Testis (tissue), 3 donors: ENCODE data around the gene IFNL1. TPM values are rescaled to one million over a fixed set of nuclear protein-coding genes. Genes with fewer than 3 reads are reported as not detected.

ENCODE experiments used
- DNase-seq: peaks from one replicate; pipeline ENCODE4 v3.0.0-alpha.2; 2019
- H3K27ac ChIP-seq, 2 donors: fragments of 200-600 bp; sonication (generic); one replicate each; pipeline ENCODE4 v1.5.1; 2019
- H3K27me3 ChIP-seq: fragments of 200-600 bp; sonication (generic); one replicate; pipeline ENCODE4 v1.5.1; 2019
- H3K36me3 ChIP-seq: fragments of 200-600 bp; sonication (generic); one replicate; pipeline ENCODE4 v1.5.1; 2017; ENCODE audit warnings: low read depth; ENCODE audit errors: missing control alignments
- H3K4me1 ChIP-seq: fragments of 200-600 bp; sonication (generic); one replicate; pipeline ENCODE4 v1.5.1; 2019
- H3K4me3 ChIP-seq, 2 donors: fragments of 200-600 bp; sonication (generic); one replicate each; pipeline ENCODE4 v1.5.1; 2017 to 2019
- H3K9me3 ChIP-seq: fragments of 200-600 bp; sonication (generic); one replicate; pipeline ENCODE4 v1.5.1; 2017
- POLR2A ChIP-seq: fragments of 450-650 bp; IDR thresholded peaks from one replicate; pipeline ENCODE4 v1.6.1; 2017; ENCODE audit warnings: antibody characterized with exemption, mild to moderate bottlenecking, moderate library complexity
- WGBS, 2 donors: methylation state at CpG; one replicate each; pipeline ENCODE4 v1.1.5; 2018; 5-methylcytosine and 5-hydroxymethylcytosine counted together
- intact Hi-C: fragments of 100-400 bp; cut with DNase I; formaldehyde crosslinking; loops from one replicate; pipeline ENCODE4 v1.15.1; 2023; ENCODE audit warnings: low total_unique reads
- polyA plus RNA-seq: library from polyadenylated mRNA; stranded (reverse); fragments of 350-450 nt; fragmentation: Illumina TruSeq; extraction: RNeasy Lipid Tissue Mini Kit (QIAGEN cat#74804); gene quantifications from one replicate; pipeline ENCODE4 v1.2.3, GENCODE V29; 2014; ENCODE audit warnings: low read depth, low replicate concordance; ENCODE audit not compliant: insufficient read depth
- total RNA-seq, 2 donors: library from RNA; depleted of rRNA; stranded (reverse); fragments of >200 nt; gene quantifications; one replicate each; pipeline ENCODE4 v1.2.3, GENCODE V29; 2016
- TF ChIP-seq, protein P1 (sequence below), 3 experiments: fragments of 450-650 bp in 2 of 3; fragments of 200-600 bp in 1 of 3; sonication (generic) in 1 of 3; IDR thresholded peaks; one replicate each; pipeline ENCODE4 v1.5.1; 2016 to 2019; ENCODE audit warnings: antibody characterized with exemption in 3 of 3, mild to moderate bottlenecking in 2 of 3, moderate library complexity in 1 of 3

Gene IFNL1
- total and polyA plus RNA-seq, 3 donors from 2014 or later = not detected

DNA sequence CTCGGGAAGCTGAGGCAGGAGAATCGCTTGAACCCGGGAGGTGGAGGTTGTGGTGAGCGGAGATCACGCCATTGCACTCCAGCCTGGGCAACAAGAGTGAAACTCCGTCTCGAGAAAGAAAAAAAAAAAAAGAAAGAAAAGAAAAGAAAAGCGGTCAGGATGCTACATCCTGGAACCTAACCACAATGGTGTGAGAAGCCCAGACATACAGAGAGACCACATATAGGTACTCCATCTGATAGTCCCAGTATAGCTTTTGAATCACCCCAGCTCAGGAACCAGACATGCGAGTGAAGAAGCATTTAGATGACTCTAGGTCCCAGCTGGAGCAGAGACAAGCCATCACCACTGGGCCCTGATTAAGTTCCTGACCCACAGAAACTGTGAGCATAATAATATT lies 3.2 kb downstream of the IFNL1 start:
- no peak overlapping the region for H3K4me3 ChIP-seq
- no peaks in the 10 kb centered on the region for H3K4me1 ChIP-seq
- intact Hi-C loops = no loop called here
- no peak for DNase-seq
- TF ChIP-seq, protein P1, sequence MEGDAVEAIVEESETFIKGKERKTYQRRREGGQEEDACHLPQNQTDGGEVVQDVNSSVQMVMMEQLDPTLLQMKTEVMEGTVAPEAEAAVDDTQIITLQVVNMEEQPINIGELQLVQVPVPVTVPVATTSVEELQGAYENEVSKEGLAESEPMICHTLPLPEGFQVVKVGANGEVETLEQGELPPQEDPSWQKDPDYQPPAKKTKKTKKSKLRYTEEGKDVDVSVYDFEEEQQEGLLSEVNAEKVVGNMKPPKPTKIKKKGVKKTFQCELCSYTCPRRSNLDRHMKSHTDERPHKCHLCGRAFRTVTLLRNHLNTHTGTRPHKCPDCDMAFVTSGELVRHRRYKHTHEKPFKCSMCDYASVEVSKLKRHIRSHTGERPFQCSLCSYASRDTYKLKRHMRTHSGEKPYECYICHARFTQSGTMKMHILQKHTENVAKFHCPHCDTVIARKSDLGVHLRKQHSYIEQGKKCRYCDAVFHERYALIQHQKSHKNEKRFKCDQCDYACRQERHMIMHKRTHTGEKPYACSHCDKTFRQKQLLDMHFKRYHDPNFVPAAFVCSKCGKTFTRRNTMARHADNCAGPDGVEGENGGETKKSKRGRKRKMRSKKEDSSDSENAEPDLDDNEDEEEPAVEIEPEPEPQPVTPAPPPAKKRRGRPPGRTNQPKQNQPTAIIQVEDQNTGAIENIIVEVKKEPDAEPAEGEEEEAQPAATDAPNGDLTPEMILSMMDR (IDR thresholded peaks at IDR 0.05) = no peak
- H3K27me3 ChIP-seq = no peaks in the 10 kb centered on the region
- WGBS, 2 donors = 90 to 93% methylated on average over 9 of the region's 9 CpGs
- no peaks in the 10 kb centered on the region for H3K9me3 ChIP-seq
- no peak overlapping the region for H3K27ac ChIP-seq
- H3K36me3 ChIP-seq = no peaks in the 10 kb centered on the region

DNA sequence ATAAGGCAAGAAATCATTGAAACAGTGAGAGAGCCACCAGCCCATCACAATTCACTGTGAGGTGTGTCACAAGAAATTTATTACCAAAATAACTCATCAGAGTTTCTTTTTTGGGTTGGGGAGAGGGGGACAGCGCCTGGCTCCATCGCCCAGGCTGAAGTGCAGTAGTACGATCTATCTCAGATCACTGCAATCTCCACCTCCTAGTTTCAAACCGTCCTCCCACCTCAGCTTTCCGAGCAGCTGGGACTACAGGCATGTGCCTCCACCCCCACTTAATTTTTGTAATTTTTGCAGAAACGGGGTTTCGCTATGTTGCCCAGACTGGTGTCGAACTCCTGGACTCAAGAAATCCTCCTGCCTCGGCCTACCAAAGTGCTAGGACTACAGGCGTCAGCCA lies 3.6 kb downstream of the IFNL1 start:
- DNase-seq = no peak
- no peak overlapping the region for H3K27ac ChIP-seq
- intact Hi-C loops = no loop called here
- TF ChIP-seq, protein P1 (IDR thresholded peaks at IDR 0.05) = no peak
- TF ChIP-seq POLR2A = no peak
- 74 to 83% methylated on average over 10 of the region's 10 CpGs for WGBS, 2 donors
- no peaks in the 10 kb centered on the region for H3K4me1 ChIP-seq
- H3K4me3 ChIP-seq = no peak overlapping the region
- H3K9me3 ChIP-seq = no peaks in the 10 kb centered on the region
- H3K36me3 ChIP-seq = no peaks in the 10 kb centered on the region
- no peaks in the 10 kb centered on the region for H3K27me3 ChIP-seq

DNA sequence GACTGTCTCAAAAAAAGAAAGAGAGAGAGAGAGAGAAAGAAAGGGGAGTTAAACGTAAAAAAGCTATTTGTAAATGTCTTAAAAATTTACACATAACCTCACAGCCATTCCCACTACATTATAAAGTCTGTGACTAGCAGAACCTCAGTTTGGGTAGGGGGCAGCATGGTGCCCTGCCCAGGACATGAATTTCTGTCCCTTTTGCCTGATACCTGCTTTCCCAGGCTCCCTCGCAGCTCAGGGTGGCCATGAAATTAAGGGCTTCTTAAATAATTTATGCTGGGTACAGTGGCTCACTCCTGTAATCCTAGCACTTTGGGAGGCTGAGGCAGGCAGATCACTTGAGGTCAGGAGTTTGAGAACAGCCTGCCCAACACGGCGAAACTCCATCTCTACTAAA lies 4.8 kb downstream of the IFNL1 start:
- WGBS, 2 donors = 80 to 88% methylated on average over 4 of the region's 4 CpGs
- H3K36me3 ChIP-seq = no peaks in the 10 kb centered on the region
- TF ChIP-seq, protein P1 (IDR thresholded peaks at IDR 0.05) = no peak
- TF ChIP-seq POLR2A = no peak
- no peaks in the 10 kb centered on the region for H3K4me1 ChIP-seq
- DNase-seq = no peak
- intact Hi-C loops = no loop called here
- H3K9me3 ChIP-seq = no peaks in the 10 kb centered on the region
- H3K27me3 ChIP-seq = no peaks in the 10 kb centered on the region
- no peak overlapping the region for H3K27ac ChIP-seq
- H3K4me3 ChIP-seq = no peak overlapping the region

DNA sequence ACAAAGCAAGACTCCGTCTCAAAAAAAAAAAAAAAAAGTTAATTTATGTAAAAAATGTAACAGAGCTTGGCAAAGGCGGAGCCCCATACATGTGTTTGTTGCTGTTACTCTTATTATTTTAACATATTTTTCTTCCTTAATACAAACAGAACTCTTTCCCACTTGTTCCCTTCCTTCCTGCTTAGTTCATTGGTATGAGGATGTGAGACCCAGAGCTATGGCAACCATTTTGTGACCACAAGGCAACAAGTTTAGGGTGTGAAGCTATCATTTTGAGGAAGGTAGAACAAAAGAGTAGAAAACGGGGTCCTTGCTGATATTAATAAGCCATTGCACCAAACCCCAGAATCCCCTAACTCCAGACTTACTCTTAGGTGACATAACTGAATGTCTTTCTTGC lies 5.4 kb downstream of the IFNL1 start:
- WGBS, 2 donors = 80 to 85% methylated on average over 3 of the region's 3 CpGs
- no peak for DNase-seq

More for the DNA sequence above, 5.4 kb downstream of the IFNL1 start:
- intact Hi-C loops = no loop called here
- Histone ChIP-seq H3K36me3 (no peaks in the 10 kb centered on the region), H3K4me3 (no peak overlapping the region), H3K4me1 (no peaks in the 10 kb centered on the region), H3K27me3 (no peaks in the 10 kb centered on the region), H3K9me3 (no peaks in the 10 kb centered on the region), H3K27ac (no peak overlapping the region)
- TF ChIP-seq, protein P1 (IDR thresholded peaks at IDR 0.05) = no peak
- TF ChIP-seq POLR2A = no peak
